HCT116 (cell line): Measurements from ENCODE around the gene FKBP15. TPM values are rescaled to one million over a fixed set of nuclear protein-coding genes. Genes with fewer than 3 reads are reported as not detected.

Experiments used
- ATAC-seq: fragments of 200-7000 bp; cut with Tn5 transposase; 2 replicates; pipeline ENCODE4 v1.9.1; 2020; ENCODE audit warnings: mild to moderate bottlenecking, moderate library complexity
- BruUV-seq: library from RNA; stranded (reverse); fragments of 400-500 nt; replicated peaks from 2 replicates; lab custom pipeline; 2021; lab: Mats Ljungman, UMichigan
- CTCF ChIA-PET: fragments of 300-600 bp; sonication (Branson Sonifier 250); formaldehyde crosslinking; loops from one replicate; lab custom pipeline; 2021; ENCODE audit warnings: antibody characterized with exemption; lab: Charles Lee
- POLR2A ChIA-PET: fragments of 300-600, 350-600 bp; sonication (Branson Sonifier 250); formaldehyde crosslinking; loops from one replicate; lab custom pipeline; 2021; ENCODE audit warnings: antibody characterized with exemption; lab: Charles Lee
- RAD21 ChIA-PET, 2 experiments: fragments of 300-600 bp; sonication (Branson Sonifier 250); formaldehyde crosslinking; loops; one replicate each; lab custom pipeline; 2023; ENCODE audit warnings: low total read pairs in 2 of 2; ENCODE audit not compliant: uncharacterized antibody in 2 of 2, unreplicated experiment in 2 of 2, low non-redundant PET in 1 of 2; lab: Charles Lee
- DNase-seq: peaks from one replicate; pipeline ENCODE4 v3.0.0-alpha.2; 2010; ENCODE audit warnings: low read depth, low spot score
- H2AFZ ChIP-seq: fragments of 200-600 bp; shearing (Covaris generic), sonication (generic); 2 replicates; pipeline ENCODE4 v1.6.1; 2017; ENCODE audit warnings: low read depth, mixed run types, mixed read lengths, antibody characterized with exemption, low read length; ENCODE audit not compliant: poor library complexity, severe bottlenecking
- H3K27ac ChIP-seq: 2 replicates; pipeline ENCODE4 v1.5.1; 2012; ENCODE audit warnings: low read depth, low read length
- H3K27me3 ChIP-seq: fragments of 200-600 bp; sonication (generic); 2 replicates; pipeline ENCODE4 v1.6.1; 2016; ENCODE audit warnings: mixed run types, low read length, mixed read lengths; ENCODE audit not compliant: insufficient read depth
- H3K36me3 ChIP-seq, 2 experiments: fragments of 200-500 bp in 1 of 2; fragments of 200-600 bp in 1 of 2; sonication (Bioruptor generic) in 1 of 2; sonication (generic) in 1 of 2; 2 replicates each; pipeline versions ENCODE4 v1.5.1 to v1.6.1; 2014 to 2016; ENCODE audit warnings: low read length in 2 of 2, inconsistent platforms in 1 of 2, mixed read lengths in 1 of 2, mixed run types in 1 of 2; ENCODE audit not compliant: insufficient read depth in 2 of 2, control insufficient read depth in 1 of 2
- H3K4me1 ChIP-seq, 2 experiments: fragments of 200-600 bp in 1 of 2; sonication (generic) in 1 of 2; 2 replicates each; pipeline versions ENCODE4 v1.5.1 to v1.6.1; 2012 to 2017; ENCODE audit warnings: low read length in 2 of 2, inconsistent platforms in 1 of 2, mild to moderate bottlenecking in 1 of 2, mixed read lengths in 1 of 2, mixed run types in 1 of 2, moderate library complexity in 1 of 2; ENCODE audit not compliant: insufficient read depth in 2 of 2, control insufficient read depth in 1 of 2
- H3K4me2 ChIP-seq: fragments of 200-600 bp; sonication (generic); 2 replicates; pipeline ENCODE4 v1.6.1; 2017; ENCODE audit warnings: mixed run types, low read length, mixed read lengths
- H3K4me3 ChIP-seq, 2 experiments: fragments of 200-600 bp in 1 of 2; sonication (generic) in 1 of 2; replicated peaks in 1 of 2; 2 replicates each; pipeline ENCODE4 v1.5.1; 2011 to 2016; ENCODE audit warnings: low read length in 2 of 2, control low read depth in 1 of 2, low read depth in 1 of 2, mild to moderate bottlenecking in 1 of 2, mixed read lengths in 1 of 2, mixed run types in 1 of 2
- H3K79me2 ChIP-seq: fragments of 200-600 bp; sonication (generic); 2 replicates; pipeline ENCODE4 v1.6.1; 2017; ENCODE audit warnings: mild to moderate bottlenecking, mixed run types, low read length, moderate library complexity, mixed read lengths; ENCODE audit not compliant: insufficient read depth
- H3K9ac ChIP-seq: fragments of 200-600 bp; sonication (generic); 2 replicates; pipeline ENCODE4 v1.6.1; 2016; ENCODE audit warnings: low read length, mixed read lengths
- H3K9me2 ChIP-seq: fragments of 200-600 bp; sonication (generic), shearing (Covaris generic); 2 replicates; pipeline ENCODE4 v1.6.1; 2017; ENCODE audit warnings: mixed run types, mild to moderate bottlenecking, moderate library complexity; ENCODE audit not compliant: insufficient read depth
- H3K9me3 ChIP-seq, 2 experiments: fragments of 200-500 bp in 1 of 2; fragments of 200-600 bp in 1 of 2; sonication (Bioruptor generic) in 1 of 2; sonication (generic) in 1 of 2; 2 replicates each; pipeline ENCODE4 v1.6.1; 2014 to 2017; ENCODE audit warnings: low read length in 2 of 2, mixed read lengths in 2 of 2, inconsistent platforms in 1 of 2, low read depth in 1 of 2, mild to moderate bottlenecking in 1 of 2, mixed run types in 1 of 2, moderate library complexity in 1 of 2; ENCODE audit not compliant: control insufficient read depth in 1 of 2, insufficient read depth in 1 of 2
- H4K20me1 ChIP-seq: fragments of 200-600 bp; sonication (generic), shearing (Covaris generic); 2 replicates; pipeline ENCODE4 v1.6.1; 2017; ENCODE audit warnings: mixed run types, mild to moderate bottlenecking, moderate library complexity; ENCODE audit not compliant: insufficient read depth
- ATF3 ChIP-seq: IDR thresholded peaks from 2 replicates; pipeline ENCODE4 v1.6.1; 2012
- CBX3 ChIP-seq: IDR thresholded peaks from 2 replicates; pipeline ENCODE4 v1.6.1; 2012; ENCODE audit warnings: low read depth
- EZH2 ChIP-seq: fragments of 200-600 bp; sonication (generic); IDR thresholded peaks from 2 replicates; pipeline ENCODE4 v1.6.1; 2017; ENCODE audit warnings: antibody characterized with exemption, mixed run types
- FOSL1 ChIP-seq: IDR thresholded peaks from 2 replicates; pipeline ENCODE4 v1.6.1; 2012; ENCODE audit warnings: low read depth
- POLR2A ChIP-seq: IDR thresholded peaks from 2 replicates; pipeline ENCODE4 v1.7.0; 2011; ENCODE audit warnings: borderline replicate concordance; ENCODE audit not compliant: insufficient read depth, insufficient read length; ENCODE audit errors: extremely low read depth
- RAD21 ChIP-seq: IDR thresholded peaks from 2 replicates; pipeline ENCODE4 v1.6.1; 2012; ENCODE audit warnings: low read depth, mild to moderate bottlenecking
- SIN3A ChIP-seq: IDR thresholded peaks from 2 replicates; pipeline ENCODE4 v1.6.1; 2012; ENCODE audit warnings: low read depth
- TCF7L2 ChIP-seq: IDR thresholded peaks from 2 replicates; pipeline ENCODE4 v1.7.0; 2011; ENCODE audit warnings: borderline replicate concordance, inconsistent platforms; ENCODE audit not compliant: insufficient read depth, insufficient read length; ENCODE audit errors: extremely low read depth
- intact Hi-C: fragments of 100-400 bp; cut with micrococcal nuclease; formaldehyde crosslinking; loops from 2 replicates; pipeline ENCODE4 v1.10.0; 2022
- total RNA-seq: library from RNA; stranded (reverse); gene quantifications from one replicate; pipeline ENCODE4 v1.2.1, GENCODE V29; 2021; ENCODE audit not compliant: unreplicated experiment
- TF ChIP-seq, protein P1 (sequence below), 3 experiments: fragments of 200-600 bp in 1 of 3; sonication (generic) in 1 of 3; IDR thresholded peaks in 2 of 3; conservative IDR thresholded peaks in 1 of 3; 2 replicates each; pipeline ENCODE4 v1.5.1; 2012 to 2017; ENCODE audit warnings: low read depth in 2 of 3, low read length in 2 of 3, antibody characterized with exemption in 1 of 3, borderline replicate concordance in 1 of 3, control low read depth in 1 of 3, mild to moderate bottlenecking in 1 of 3, mixed read lengths in 1 of 3, mixed run types in 1 of 3, moderate library complexity in 1 of 3; ENCODE audit not compliant: insufficient read depth in 1 of 3
- TF ChIP-seq, protein P2 (sequence below): IDR thresholded peaks from 2 replicates; pipeline ENCODE4 v1.6.1; 2011; ENCODE audit warnings: mild to moderate bottlenecking, low read length, moderate library complexity; ENCODE audit not compliant: insufficient replicate concordance; ENCODE audit errors: extremely low read depth

The FKBP15 gene
- total RNA-seq, 1 experiment from 2014 or later: 13.8 TPM

DNA sequence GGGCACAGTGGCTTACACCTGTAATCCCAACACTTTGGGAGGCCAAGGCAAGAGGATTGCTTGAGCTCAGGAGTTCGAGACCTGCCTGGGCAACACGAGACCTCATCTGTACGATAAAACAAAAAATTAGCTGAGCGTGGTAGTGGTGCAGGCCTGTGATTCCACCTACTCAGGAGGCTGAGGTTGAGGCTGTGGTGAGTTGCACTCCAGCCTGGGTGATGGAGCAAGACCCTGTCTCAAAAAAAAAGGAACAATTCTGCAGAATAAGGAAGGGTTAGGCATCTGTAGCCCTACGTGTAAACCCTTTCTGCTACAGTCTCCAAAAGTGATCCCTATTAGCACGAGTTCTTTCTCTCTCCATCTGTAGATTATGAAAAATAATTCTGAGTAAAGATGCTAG, 34.4 kb upstream of the FKBP15 start:
- no peak for TF ChIP-seq CBX3
- no peak for TF ChIP-seq FOSL1
- TF ChIP-seq EZH2: no peak
- no peak for TF ChIP-seq RAD21
- TF ChIP-seq, protein P1, sequence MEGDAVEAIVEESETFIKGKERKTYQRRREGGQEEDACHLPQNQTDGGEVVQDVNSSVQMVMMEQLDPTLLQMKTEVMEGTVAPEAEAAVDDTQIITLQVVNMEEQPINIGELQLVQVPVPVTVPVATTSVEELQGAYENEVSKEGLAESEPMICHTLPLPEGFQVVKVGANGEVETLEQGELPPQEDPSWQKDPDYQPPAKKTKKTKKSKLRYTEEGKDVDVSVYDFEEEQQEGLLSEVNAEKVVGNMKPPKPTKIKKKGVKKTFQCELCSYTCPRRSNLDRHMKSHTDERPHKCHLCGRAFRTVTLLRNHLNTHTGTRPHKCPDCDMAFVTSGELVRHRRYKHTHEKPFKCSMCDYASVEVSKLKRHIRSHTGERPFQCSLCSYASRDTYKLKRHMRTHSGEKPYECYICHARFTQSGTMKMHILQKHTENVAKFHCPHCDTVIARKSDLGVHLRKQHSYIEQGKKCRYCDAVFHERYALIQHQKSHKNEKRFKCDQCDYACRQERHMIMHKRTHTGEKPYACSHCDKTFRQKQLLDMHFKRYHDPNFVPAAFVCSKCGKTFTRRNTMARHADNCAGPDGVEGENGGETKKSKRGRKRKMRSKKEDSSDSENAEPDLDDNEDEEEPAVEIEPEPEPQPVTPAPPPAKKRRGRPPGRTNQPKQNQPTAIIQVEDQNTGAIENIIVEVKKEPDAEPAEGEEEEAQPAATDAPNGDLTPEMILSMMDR (IDR thresholded peaks at IDR 0.05 in 2 of 3, conservative IDR thresholded peaks at IDR 0.05 in 1 of 3; ENCODE audit: borderline replicate concordance in 1 of 3, insufficient read depth in 1 of 3, low read depth in 2 of 3, low read length in 2 of 3): no peak
- no peak for TF ChIP-seq SIN3A
- TF ChIP-seq ATF3: no peak
- TF ChIP-seq, protein P2, sequence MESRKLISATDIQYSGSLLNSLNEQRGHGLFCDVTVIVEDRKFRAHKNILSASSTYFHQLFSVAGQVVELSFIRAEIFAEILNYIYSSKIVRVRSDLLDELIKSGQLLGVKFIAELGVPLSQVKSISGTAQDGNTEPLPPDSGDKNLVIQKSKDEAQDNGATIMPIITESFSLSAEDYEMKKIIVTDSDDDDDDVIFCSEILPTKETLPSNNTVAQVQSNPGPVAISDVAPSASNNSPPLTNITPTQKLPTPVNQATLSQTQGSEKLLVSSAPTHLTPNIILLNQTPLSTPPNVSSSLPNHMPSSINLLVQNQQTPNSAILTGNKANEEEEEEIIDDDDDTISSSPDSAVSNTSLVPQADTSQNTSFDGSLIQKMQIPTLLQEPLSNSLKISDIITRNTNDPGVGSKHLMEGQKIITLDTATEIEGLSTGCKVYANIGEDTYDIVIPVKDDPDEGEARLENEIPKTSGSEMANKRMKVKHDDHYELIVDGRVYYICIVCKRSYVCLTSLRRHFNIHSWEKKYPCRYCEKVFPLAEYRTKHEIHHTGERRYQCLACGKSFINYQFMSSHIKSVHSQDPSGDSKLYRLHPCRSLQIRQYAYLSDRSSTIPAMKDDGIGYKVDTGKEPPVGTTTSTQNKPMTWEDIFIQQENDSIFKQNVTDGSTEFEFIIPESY: no peak
- no peak for TF ChIP-seq TCF7L2
- no peak for TF ChIP-seq POLR2A
- Histone ChIP-seq H3K9me2 (no peaks in the 10 kb centered on the region), H2AFZ (no peak overlapping the region), H3K27ac (no peak overlapping the region), H3K79me2 (no peaks in the 10 kb centered on the region), H3K4me3 (no peak overlapping the region), H4K20me1 (no peaks in the 10 kb centered on the region), H3K4me2 (no peak overlapping the region), H3K36me3 (peaks cover 7 to 17% of the 10 kb centered on the region in 2 experiments; a peak in 3 of 4 replicates), H3K27me3 (no peaks in the 10 kb centered on the region), H3K9ac (no peak overlapping the region), H3K9me3 (no peaks in the 10 kb centered on the region; a peak in 1 of 4 replicates), H3K4me1 (no peaks in the 10 kb centered on the region)
- intact Hi-C loops: no loop called here
- DNase-seq: no peak
- ChIA-PET POLR2A (no interaction called here), RAD21 (no interaction called here), CTCF (no interaction called here)
- no peak for ATAC-seq
- BruUV-seq: no TSS peak
